ENCODE measurements around the gene C6orf89.

Gene C6orf89

GRCh38 chr6:36967301-36967700, 81.5 kb downstream of the C6orf89 start:
- peaks cover 8% of the 10 kb centered on the region for H3K4me1 ChIP-seq (ENCODE audit: insufficient read depth, insufficient read length)
- DNase-seq (ENCODE audit: low read depth, low spot score): no peak
- H3K4me3 ChIP-seq (ENCODE audit: insufficient read length, low read depth): no peak overlapping the region
- no peaks in the 10 kb centered on the region for H3K27me3 ChIP-seq (ENCODE audit: insufficient read depth, insufficient read length)
- no peaks in the 10 kb centered on the region for H3K9me3 ChIP-seq (ENCODE audit: insufficient read depth, low read length)
- no peak overlapping the region for H3K9ac ChIP-seq (ENCODE audit: insufficient read length, low read depth)
- peaks cover 60% of the 10 kb centered on the region for H3K36me3 ChIP-seq (ENCODE audit: insufficient read depth, insufficient read length, low read length)
- TF ChIP-seq ZNF274 (IDR thresholded peaks at IDR 0.05; ENCODE audit: low read depth, low read length) (no peak), YY1 (IDR thresholded peaks at IDR 0.05; ENCODE audit: insufficient read depth, insufficient read length) (no peak), SUZ12 (IDR thresholded peaks at IDR 0.05; ENCODE audit: extremely low read depth, insufficient read depth, insufficient read length) (no peak)

GRCh38 chr6:36967757-36968156, 82.0 kb downstream of the C6orf89 start:
- no peaks in the 10 kb centered on the region for H3K27me3 ChIP-seq (ENCODE audit: insufficient read depth, insufficient read length)
- H3K9me3 ChIP-seq (ENCODE audit: insufficient read depth, low read length): no peaks in the 10 kb centered on the region
- TF ChIP-seq ZNF274 (IDR thresholded peaks at IDR 0.05; ENCODE audit: low read depth, low read length) (no peak), SUZ12 (IDR thresholded peaks at IDR 0.05; ENCODE audit: extremely low read depth, insufficient read depth, insufficient read length) (no peak), YY1 (IDR thresholded peaks at IDR 0.05; ENCODE audit: insufficient read depth, insufficient read length) (no peak)
- no peak overlapping the region for H3K9ac ChIP-seq (ENCODE audit: insufficient read length, low read depth)
- no peak for DNase-seq (ENCODE audit: low read depth, low spot score)
- H3K4me3 ChIP-seq (ENCODE audit: insufficient read length, low read depth): no peak overlapping the region
- peaks cover 64% of the 10 kb centered on the region for H3K36me3 ChIP-seq (ENCODE audit: insufficient read depth, insufficient read length, low read length)
- H3K4me1 ChIP-seq (ENCODE audit: insufficient read depth, insufficient read length): peaks cover 8% of the 10 kb centered on the region

GRCh38 chr6:36968266-36968977, 82.7 kb downstream of the C6orf89 start:
- H3K4me3 ChIP-seq (ENCODE audit: insufficient read length, low read depth): no peak overlapping the region
- no peak for DNase-seq (ENCODE audit: low read depth, low spot score)
- no peaks in the 10 kb centered on the region for H3K9me3 ChIP-seq (ENCODE audit: insufficient read depth, low read length)
- H3K9ac ChIP-seq (ENCODE audit: insufficient read length, low read depth): no peak overlapping the region
- no peaks in the 10 kb centered on the region for H3K27me3 ChIP-seq (ENCODE audit: insufficient read depth, insufficient read length)
- peaks cover 6% of the 10 kb centered on the region for H3K4me1 ChIP-seq (ENCODE audit: insufficient read depth, insufficient read length)
- no peak for TF ChIP-seq YY1 (IDR thresholded peaks at IDR 0.05; ENCODE audit: insufficient read depth, insufficient read length)
- TF ChIP-seq ZNF274 (IDR thresholded peaks at IDR 0.05; ENCODE audit: low read depth, low read length): no peak
- TF ChIP-seq SUZ12 (IDR thresholded peaks at IDR 0.05; ENCODE audit: extremely low read depth, insufficient read depth, insufficient read length): no peak
- peaks cover 71% of the 10 kb centered on the region for H3K36me3 ChIP-seq (ENCODE audit: insufficient read depth, insufficient read length, low read length)

- Histone ChIP-seq H3K9ac (ENCODE audit: insufficient read length, low read depth) (no peak overlapping the region), H3K9me3 (ENCODE audit: insufficient read depth, low read length) (no peaks in the 10 kb centered on the region), H3K27me3 (ENCODE audit: insufficient read depth, insufficient read length) (no peaks in the 10 kb centered on the region), H3K4me1 (ENCODE audit: insufficient read depth, insufficient read length) (peaks cover 2% of the 10 kb centered on the region), H3K36me3 (ENCODE audit: insufficient read depth, insufficient read length, low read length) (peaks cover 79% of the 10 kb centered on the region), H3K4me3 (ENCODE audit: insufficient read length, low read depth) (no peak overlapping the region)
- no peak for DNase-seq (ENCODE audit: low read depth, low spot score)
- no peak for TF ChIP-seq YY1 (IDR thresholded peaks at IDR 0.05; ENCODE audit: insufficient read depth, insufficient read length)
- no peak for TF ChIP-seq SUZ12 (IDR thresholded peaks at IDR 0.05; ENCODE audit: extremely low read depth, insufficient read depth, insufficient read length)
- TF ChIP-seq ZNF274 (IDR thresholded peaks at IDR 0.05; ENCODE audit: low read depth, low read length): no peak
Measured at GRCh38 chr6:36969240-36969691, 83.5 kb downstream of the C6orf89 start.

GRCh38 chr6:36969988-36970891, 84.5 kb downstream of the C6orf89 start:
- DNase-seq (ENCODE audit: low read depth, low spot score): no peak
- H3K36me3 ChIP-seq (ENCODE audit: insufficient read depth, insufficient read length, low read length): peaks cover 89% of the 10 kb centered on the region
- H3K4me1 ChIP-seq (ENCODE audit: insufficient read depth, insufficient read length): peaks cover 2% of the 10 kb centered on the region
- H3K27me3 ChIP-seq (ENCODE audit: insufficient read depth, insufficient read length): no peaks in the 10 kb centered on the region
- H3K4me3 ChIP-seq (ENCODE audit: insufficient read length, low read depth): no peak overlapping the region
- TF ChIP-seq YY1 (IDR thresholded peaks at IDR 0.05; ENCODE audit: insufficient read depth, insufficient read length) (no peak), SUZ12 (IDR thresholded peaks at IDR 0.05; ENCODE audit: extremely low read depth, insufficient read depth, insufficient read length) (no peak), ZNF274 (IDR thresholded peaks at IDR 0.05; ENCODE audit: low read depth, low read length) (no peak)
- no peak overlapping the region for H3K9ac ChIP-seq (ENCODE audit: insufficient read length, low read depth)
- no peaks in the 10 kb centered on the region for H3K9me3 ChIP-seq (ENCODE audit: insufficient read depth, low read length)

- no peak for DNase-seq (ENCODE audit: low read depth, low spot score)
- no peak overlapping the region for H3K4me3 ChIP-seq (ENCODE audit: insufficient read length, low read depth)
- H3K4me1 ChIP-seq (ENCODE audit: insufficient read depth, insufficient read length): peaks cover 2% of the 10 kb centered on the region
- no peak overlapping the region for H3K9ac ChIP-seq (ENCODE audit: insufficient read length, low read depth)
- H3K27me3 ChIP-seq (ENCODE audit: insufficient read depth, insufficient read length): no peaks in the 10 kb centered on the region
- H3K36me3 ChIP-seq (ENCODE audit: insufficient read depth, insufficient read length, low read length): peaks cover 98% of the 10 kb centered on the region
- H3K9me3 ChIP-seq (ENCODE audit: insufficient read depth, low read length): no peaks in the 10 kb centered on the region
- TF ChIP-seq YY1 (IDR thresholded peaks at IDR 0.05; ENCODE audit: insufficient read depth, insufficient read length) (no peak), SUZ12 (IDR thresholded peaks at IDR 0.05; ENCODE audit: extremely low read depth, insufficient read depth, insufficient read length) (no peak), ZNF274 (IDR thresholded peaks at IDR 0.05; ENCODE audit: low read depth, low read length) (no peak)
Measured at GRCh38 chr6:36970892-36971842, 85.4 kb downstream of the C6orf89 start.
